ENCODE data around the gene CTNNBL1. TPM values are rescaled to one million over a fixed set of nuclear protein-coding genes. Genes with fewer than 3 reads are reported as not detected.
A peak's percentile ranks its signal among the peaks of the same experiment; 100 is the strongest.

The CTNNBL1 gene
- total and polyA plus RNA-seq, 2 of the 4 experiments (the other 2 are of a cell fraction) = 29.9 to 34.1 TPM

DNA sequence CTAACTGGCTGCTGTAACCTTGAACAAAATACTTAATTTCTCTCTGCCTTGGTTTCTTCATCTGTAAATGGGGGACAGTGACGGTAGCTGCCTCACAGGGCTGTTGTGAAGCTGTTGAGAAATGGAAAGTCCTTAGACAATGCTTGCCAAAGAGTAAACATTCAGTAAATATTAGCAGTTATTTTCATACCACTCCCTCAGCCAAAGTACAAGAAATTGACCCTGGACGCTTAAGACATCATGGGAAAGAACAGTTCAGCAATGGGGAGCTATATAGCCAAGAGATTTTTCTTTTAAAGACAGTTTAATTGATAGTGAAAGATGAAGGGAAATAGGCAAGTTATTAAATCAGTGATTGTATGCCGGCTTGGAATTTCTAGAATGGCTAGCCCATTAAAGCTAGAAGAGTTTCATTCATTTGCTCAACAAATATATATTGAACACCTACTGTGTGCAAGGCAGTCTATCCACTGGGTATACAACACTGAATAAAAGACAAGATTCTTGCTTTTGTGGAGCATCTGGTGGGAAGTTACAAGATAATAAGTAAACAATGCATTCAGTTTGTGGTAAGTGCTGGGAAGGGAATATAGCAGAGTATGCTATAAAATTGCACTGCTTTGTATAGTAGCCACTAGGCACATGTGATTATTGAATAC, 2.0 kb downstream of the CTNNBL1 start:
- Histone ChIP-seq H4K91ac (ENCODE audit: insufficient read depth, low read depth, low read length) (no peak overlapping the region), H3K9me1 (ENCODE audit: insufficient read depth, low read length) (peaks cover 20% of the 10 kb centered on the region), H3K4me3 (ENCODE audit: insufficient read depth, low read depth, low read length) (no peak overlapping the region), H3K18ac (ENCODE audit: low read depth, low read length) (no peak overlapping the region), H2BK120ac (ENCODE audit: low read depth, low read length) (no peak overlapping the region), H3K27me3 (ENCODE audit: control insufficient read depth, insufficient read depth, low read length) (no peaks in the 10 kb centered on the region; the same call in 1 of the 2 replicates), H3K79me1 (ENCODE audit: low read depth in 1 of 2, low read length in 2 of 2) (peaks cover 29 to 49% of the 10 kb centered on the region in 2 experiments), H4K5ac (ENCODE audit: low read depth, low read length) (no peak overlapping the region), H3K4me2 (ENCODE audit: low read depth, low read length) (no peak overlapping the region), H2AK5ac (ENCODE audit: low read depth, low read length) (no peak overlapping the region), H3K56ac (ENCODE audit: extremely low read depth, insufficient read depth, low read length) (no peak overlapping the region), H3K14ac (replicated peaks; ENCODE audit: low read depth, low read length) (no peak overlapping the region), H3K9ac (ENCODE audit: low read depth, low read length) (no peak overlapping the region), H2AFZ (replicated peaks; ENCODE audit: low read length, poor library complexity) (no peak overlapping the region), H4K8ac (ENCODE audit: low read depth in 2 of 2, low read length in 2 of 2) (no peak overlapping the region), H3K36me3 (ENCODE audit: control insufficient read depth, insufficient read depth, low read length) (peaks cover 3% of the 10 kb centered on the region), H3K23ac (ENCODE audit: low read depth, low read length) (no peak overlapping the region), H2BK20ac (ENCODE audit: low read depth, low read length) (no peak overlapping the region), H2BK15ac (ENCODE audit: low read depth, low read length) (no peak overlapping the region), H4K20me1 (ENCODE audit: insufficient read depth, low read length) (no peaks in the 10 kb centered on the region), H2BK5ac (ENCODE audit: low read depth, low read length, poor library complexity, severe bottlenecking) (no peak overlapping the region), H3K4me1 (ENCODE audit: control insufficient read depth, insufficient read depth, low read length) (peaks cover 2% of the 10 kb centered on the region; the same call in 1 of the 2 replicates), H3K4ac (ENCODE audit: low read depth, low read length) (no peak overlapping the region), H3K27ac (ENCODE audit: insufficient read depth, low read length) (no peak overlapping the region), H2AK9ac (replicated peaks; ENCODE audit: low read depth, low read length, poor library complexity) (no peak overlapping the region), H3K9me3 (ENCODE audit: control insufficient read depth, insufficient read depth, low read length) (no peaks in the 10 kb centered on the region)
- no peak for ATAC-seq (ENCODE audit: low read depth)
- intact Hi-C loops (cut with micrococcal nuclease) (no loop called here), dilution Hi-C loops (cut with HindIII; ENCODE audit: low sequenced_read_pairs, unreplicated experiment) (no loop called here), in situ Hi-C loops (cut with MboI; ENCODE audit: low sequenced_read_pairs) (no loop called here)
- BruUV-seq (replicated peaks) = TSS peak; percentile 32
- TF ChIP-seq, protein P1, sequence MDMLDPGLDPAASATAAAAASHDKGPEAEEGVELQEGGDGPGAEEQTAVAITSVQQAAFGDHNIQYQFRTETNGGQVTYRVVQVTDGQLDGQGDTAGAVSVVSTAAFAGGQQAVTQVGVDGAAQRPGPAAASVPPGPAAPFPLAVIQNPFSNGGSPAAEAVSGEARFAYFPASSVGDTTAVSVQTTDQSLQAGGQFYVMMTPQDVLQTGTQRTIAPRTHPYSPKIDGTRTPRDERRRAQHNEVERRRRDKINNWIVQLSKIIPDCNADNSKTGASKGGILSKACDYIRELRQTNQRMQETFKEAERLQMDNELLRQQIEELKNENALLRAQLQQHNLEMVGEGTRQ (IDR thresholded peaks at IDR 0.05; ENCODE audit: low read depth, low read length) = no peak
- TF ChIP-seq BHLHE40 (IDR thresholded peaks at IDR 0.05; ENCODE audit: low read depth, low read length) (no peak), POLR2A (IDR thresholded peaks at IDR 0.05; ENCODE audit: low read depth, low read length) (no peak), FOS (IDR thresholded peaks at IDR 0.05; ENCODE audit: low read depth, low read length) (no peak), RCOR1 (IDR thresholded peaks at IDR 0.05; ENCODE audit: insufficient replicate concordance, low read length) (no peak), SMC3 (IDR thresholded peaks at IDR 0.05; ENCODE audit: low read depth, low read length) (no peak), NFE2L2 (IDR thresholded peaks at IDR 0.05; ENCODE audit: low read depth, low read length) (no peak), MXI1 (IDR thresholded peaks at IDR 0.05; ENCODE audit: borderline replicate concordance, low read depth, low read length) (no peak), RFX5 (IDR thresholded peaks at IDR 0.05; ENCODE audit: low read depth, low read length) (no peak), RAD21 (IDR thresholded peaks at IDR 0.05; ENCODE audit: low read length) (no peak), CEBPB (IDR thresholded peaks at IDR 0.05; ENCODE audit: low read depth, low read length) (no peak), MAFK (IDR thresholded peaks at IDR 0.05; ENCODE audit: low read depth, low read length) (no peak)
- TF ChIP-seq, protein P2, sequence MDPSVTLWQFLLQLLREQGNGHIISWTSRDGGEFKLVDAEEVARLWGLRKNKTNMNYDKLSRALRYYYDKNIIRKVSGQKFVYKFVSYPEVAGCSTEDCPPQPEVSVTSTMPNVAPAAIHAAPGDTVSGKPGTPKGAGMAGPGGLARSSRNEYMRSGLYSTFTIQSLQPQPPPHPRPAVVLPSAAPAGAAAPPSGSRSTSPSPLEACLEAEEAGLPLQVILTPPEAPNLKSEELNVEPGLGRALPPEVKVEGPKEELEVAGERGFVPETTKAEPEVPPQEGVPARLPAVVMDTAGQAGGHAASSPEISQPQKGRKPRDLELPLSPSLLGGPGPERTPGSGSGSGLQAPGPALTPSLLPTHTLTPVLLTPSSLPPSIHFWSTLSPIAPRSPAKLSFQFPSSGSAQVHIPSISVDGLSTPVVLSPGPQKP (IDR thresholded peaks at IDR 0.05; ENCODE audit: borderline replicate concordance, low read depth, low read length) = no peak
- TF ChIP-seq, protein P3, sequence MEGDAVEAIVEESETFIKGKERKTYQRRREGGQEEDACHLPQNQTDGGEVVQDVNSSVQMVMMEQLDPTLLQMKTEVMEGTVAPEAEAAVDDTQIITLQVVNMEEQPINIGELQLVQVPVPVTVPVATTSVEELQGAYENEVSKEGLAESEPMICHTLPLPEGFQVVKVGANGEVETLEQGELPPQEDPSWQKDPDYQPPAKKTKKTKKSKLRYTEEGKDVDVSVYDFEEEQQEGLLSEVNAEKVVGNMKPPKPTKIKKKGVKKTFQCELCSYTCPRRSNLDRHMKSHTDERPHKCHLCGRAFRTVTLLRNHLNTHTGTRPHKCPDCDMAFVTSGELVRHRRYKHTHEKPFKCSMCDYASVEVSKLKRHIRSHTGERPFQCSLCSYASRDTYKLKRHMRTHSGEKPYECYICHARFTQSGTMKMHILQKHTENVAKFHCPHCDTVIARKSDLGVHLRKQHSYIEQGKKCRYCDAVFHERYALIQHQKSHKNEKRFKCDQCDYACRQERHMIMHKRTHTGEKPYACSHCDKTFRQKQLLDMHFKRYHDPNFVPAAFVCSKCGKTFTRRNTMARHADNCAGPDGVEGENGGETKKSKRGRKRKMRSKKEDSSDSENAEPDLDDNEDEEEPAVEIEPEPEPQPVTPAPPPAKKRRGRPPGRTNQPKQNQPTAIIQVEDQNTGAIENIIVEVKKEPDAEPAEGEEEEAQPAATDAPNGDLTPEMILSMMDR (conservative IDR thresholded peaks at IDR 0.05; ENCODE audit: low read depth, low read length) = no peak
- ChIA-PET POLR2A (ENCODE audit: unreplicated experiment) (no interaction called here), CTCF (no interaction called here)
- no peak for DNase-seq
- no CpG with 5 or more reads among the region's 3 CpGs for WGBS, 2 experiments (ENCODE audit: extremely low coverage in 2 of 2, insufficient read length in 1 of 2)
